Measurements from ENCODE around the gene CYTH2.
"Not testable (repeated sequence)": the region's sequence is repeated elsewhere in the genome, so short reads cannot be mapped to it uniquely, and the experiment has no call there.

Gene CYTH2

DNA sequence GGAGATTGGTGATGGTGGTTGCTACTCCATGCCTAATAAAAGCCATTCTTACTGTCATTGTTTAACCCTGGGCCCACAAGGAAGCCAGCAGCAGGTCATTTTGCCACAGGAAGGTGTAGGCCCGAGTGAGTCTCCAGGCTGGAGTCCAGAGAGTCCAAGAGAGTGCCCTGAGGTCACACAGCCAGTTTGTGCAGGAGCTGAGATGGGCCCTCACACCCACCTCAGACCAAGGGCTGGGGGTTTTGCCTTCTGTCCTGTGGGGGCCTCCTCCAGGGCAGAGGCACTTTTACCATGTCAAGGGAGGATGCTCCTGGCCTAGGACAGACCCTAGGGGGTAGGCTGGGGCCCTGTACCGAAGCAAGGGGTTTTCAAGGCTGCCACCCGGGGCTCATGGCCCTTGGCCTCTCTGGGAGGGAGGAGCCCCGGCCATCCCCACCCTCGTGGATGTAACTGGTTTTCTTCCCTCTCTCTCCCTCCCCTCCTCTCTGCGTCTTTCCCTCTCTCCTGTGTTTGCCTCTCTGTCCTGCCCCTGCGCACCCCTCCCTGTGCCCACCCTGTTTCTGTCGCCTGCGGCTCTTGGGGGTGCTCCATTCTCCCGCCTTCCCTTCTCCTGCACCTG is 8.0 kb downstream of the CYTH2 start:
- no peak for DNase-seq (ENCODE audit: low read depth in 2 of 3, low spot score in 2 of 3)

DNA sequence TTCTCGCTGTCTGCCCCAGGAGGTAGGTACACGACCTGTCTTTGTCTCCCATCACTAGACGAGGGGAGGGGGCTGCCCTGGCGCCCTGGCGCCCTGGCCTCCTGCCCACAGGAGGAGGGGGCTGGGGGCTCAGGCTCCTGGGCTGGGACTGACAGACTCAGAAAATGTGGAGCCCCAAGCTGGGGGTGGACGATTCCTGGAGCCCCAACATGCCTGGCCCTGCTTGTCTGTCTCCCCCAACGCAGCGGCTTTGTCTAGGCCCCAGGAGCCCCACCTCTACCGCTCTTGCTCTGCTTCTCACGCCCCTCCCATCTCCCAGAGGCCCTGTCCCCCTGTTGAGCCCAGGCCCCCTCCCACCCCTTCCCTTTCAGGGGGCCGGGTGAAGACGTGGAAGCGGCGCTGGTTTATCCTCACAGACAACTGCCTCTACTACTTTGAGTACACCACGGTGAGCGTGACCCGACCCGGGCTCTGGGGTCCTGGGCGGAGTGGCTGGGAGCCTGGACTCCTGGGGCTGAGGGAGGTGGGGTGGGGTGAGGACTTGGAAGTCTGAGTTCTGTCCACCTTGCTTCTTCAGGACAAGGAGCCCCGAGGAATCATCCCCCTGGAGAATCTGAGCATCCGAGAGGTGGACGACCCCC is 8.6 kb downstream of the CYTH2 start:
- no peak for DNase-seq (ENCODE audit: low read depth in 2 of 3, low spot score in 2 of 3)

DNA sequence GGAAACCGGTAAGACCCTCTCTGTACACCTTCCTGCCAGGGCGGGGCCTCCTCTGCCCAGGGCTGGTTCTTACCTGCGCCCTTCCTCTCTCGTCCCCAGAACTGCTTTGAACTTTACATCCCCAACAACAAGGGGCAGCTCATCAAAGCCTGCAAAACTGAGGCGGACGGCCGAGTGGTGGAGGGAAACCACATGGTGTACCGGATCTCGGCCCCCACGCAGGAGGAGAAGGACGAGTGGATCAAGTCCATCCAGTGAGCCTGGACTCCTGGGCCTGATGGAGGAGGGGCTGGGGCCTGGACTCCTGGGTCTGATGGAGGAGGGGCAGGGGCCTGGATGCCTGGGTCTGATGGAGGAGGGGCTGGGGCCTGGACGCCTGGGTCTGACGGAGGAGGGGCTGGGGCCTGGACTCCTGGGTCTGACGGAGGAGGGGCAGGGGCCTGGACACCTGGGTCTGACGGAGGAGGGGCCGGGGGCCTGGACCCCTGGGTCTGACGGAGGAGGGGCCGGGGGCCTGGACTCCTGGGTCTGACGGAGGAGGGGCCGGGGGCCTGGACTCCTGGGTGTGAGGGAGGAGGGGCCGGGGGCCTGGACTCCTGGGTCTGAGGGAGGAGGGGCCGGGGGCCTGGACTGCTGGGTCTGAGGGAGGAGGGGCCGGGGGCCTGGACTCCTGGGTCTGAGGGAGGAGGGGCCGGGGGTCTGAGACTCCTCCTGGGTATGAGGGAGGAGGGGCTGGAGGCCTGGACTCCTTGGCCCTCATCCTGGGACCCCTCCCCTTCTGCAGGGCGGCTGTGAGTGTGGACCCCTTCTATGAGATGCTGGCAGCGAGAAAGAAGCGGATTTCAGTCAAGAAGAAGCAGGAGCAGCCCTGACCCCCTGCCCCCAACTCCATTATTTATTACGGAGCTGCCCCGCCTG is 9.4 kb downstream of the CYTH2 start:
- no peak for DNase-seq (ENCODE audit: low read depth in 2 of 3, low spot score in 2 of 3)

DNA sequence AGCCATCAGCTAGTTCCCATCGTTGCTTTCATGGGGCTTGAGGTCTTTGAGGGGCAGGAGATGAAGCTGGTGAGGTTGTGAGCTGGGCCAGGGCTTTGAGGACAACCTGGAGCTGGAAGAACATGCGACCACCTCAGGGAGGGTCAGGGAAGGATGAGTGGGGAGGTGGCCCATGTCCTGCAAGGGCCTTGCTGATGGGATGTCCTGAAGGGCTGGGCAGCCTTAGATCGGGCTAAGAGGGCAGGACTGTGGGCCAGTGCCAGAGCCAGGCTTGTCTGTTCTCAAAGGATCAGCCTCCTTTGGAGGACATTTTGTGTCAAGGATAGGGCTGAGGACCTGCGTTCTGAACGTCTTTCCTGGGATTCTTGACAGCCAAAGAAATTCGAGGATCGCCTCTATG is 10.5 kb downstream of the CYTH2 start:
- no peak for DNase-seq (ENCODE audit: low read depth in 2 of 3, low spot score in 2 of 3)

DNA sequence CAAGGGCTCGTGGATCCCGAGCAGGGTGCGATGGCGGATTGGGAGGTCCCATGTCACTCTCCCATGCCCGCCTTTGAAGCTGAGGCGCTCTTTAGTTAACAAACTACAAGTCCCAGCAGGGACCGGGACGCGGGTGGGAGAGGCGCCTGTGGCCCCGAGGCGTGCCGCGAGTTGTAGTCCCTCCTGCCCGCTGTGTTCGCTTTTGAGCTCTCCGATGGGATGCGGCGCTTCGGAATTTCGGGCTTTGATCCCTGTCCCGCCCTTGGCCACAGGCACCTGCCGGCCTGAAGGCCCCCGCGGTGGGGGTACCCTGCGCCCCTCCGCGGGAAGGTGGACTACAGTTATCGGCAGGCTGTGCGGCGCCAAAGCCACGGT is 11.0 kb downstream of the CYTH2 start:
- DNase-seq (ENCODE audit: low read depth in 2 of 3, low spot score in 2 of 3), result no peak

DNA sequence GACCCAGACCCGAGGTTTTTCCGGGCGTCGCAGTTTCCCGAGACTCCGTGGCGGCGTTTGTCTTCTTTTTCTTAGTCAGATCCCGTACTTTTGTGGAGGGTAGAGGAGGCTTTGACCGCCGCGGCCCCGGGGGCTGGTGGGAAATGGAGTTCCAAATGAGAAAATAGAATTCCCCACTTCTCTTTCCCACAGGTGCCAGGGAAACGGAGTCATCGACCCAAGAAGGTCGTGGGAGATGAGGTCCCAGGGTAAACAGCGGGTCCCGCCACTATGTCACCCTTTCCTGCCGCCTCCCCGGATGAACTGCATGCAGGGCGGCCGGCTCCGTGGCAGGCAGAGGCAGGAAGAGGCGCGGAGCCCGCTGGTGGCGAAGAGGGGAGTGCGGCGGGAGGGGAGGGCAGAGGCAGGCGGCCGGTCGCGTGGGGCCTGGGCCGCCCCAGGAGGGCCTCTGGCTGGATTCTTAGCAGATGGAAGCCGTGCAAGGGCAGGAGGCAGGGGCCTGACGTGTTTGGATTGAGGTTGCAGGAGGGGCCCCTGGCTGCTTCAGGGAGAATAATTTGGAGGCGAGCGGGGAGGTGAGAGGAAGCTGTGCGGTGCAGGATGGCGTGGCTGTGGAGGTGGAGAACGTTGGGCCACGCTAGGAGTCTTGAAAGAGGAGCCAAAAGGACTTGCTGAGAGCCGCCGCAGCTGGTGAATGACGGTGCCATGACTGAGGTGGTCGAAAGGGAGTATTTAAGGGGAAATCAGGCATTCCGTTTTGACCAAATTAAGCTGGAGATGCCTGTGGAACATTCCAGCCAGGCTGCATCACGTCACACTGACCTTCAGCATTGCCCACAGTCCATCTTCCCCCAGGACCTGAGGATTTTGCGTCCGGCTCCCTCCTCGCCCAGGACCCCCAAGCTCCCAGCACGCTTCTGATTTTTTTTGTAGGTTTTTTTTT is 11.7 kb downstream of the CYTH2 start:
- peak in 2 of 3 experiments; percentile 27 to 34 for DNase-seq (ENCODE audit: low read depth in 2 of 3, low spot score in 2 of 3)

DNA sequence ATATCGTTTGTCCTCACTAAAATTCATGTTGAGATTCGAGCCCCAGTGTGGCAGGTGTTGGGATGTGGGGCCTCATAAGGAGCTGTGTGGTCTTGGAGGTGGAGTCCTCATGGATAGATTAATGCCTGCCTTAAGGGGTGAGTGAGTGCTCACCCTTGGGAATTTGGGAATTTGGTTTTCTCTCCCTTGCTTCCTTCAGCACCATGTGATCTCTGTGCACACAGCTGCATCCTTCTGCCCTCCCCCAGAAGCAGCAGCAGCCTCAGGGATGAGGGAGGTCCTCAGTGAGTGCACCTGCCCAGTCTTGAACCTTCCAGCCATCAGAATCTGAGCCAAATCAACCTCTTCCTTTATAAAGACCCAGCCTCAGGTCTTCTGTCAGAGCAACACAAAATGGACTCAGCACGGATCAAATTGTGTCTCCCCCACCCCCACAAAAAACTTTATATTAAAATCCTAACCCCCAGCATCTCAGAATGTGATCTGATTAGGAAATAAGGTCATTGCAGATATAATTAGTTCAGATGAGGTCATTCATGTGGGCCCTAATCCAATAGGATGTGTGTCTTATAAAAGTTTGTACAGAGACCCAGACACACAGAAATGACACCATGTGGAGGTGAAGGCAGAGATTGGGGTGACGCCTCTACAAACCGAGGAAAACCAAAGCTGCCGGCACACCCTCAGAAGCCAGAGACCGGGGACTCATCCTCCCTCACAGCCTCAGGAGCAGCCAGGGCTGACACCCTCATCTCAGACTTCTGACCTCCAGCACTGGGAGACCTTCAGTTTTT is 12.9 kb downstream of the CYTH2 start:
- no peak for DNase-seq (ENCODE audit: low read depth in 2 of 3, low spot score in 2 of 3)

DNA sequence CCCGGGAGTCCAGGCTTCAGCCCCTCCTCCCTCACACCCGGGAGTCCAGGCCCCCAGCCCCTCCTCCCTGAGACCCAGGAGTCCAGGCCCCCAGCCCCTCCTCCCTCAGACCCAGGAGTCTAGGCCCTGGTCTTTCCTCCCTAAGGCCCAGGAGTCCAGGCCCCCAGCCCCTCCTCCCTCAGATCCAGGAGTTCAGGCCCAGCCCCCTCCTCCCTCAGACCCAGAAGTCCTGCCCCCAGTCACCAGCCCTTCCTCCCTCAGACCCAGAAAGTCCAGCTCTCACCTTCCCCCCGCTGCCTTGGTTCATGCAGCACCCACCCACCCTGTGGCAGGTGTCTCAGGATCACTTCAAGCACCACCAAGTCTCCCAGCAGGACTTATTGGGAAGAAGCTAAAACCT is 14.1 kb downstream of the CYTH2 start:
- no peak for DNase-seq (ENCODE audit: low read depth in 2 of 3, low spot score in 2 of 3)

DNA sequence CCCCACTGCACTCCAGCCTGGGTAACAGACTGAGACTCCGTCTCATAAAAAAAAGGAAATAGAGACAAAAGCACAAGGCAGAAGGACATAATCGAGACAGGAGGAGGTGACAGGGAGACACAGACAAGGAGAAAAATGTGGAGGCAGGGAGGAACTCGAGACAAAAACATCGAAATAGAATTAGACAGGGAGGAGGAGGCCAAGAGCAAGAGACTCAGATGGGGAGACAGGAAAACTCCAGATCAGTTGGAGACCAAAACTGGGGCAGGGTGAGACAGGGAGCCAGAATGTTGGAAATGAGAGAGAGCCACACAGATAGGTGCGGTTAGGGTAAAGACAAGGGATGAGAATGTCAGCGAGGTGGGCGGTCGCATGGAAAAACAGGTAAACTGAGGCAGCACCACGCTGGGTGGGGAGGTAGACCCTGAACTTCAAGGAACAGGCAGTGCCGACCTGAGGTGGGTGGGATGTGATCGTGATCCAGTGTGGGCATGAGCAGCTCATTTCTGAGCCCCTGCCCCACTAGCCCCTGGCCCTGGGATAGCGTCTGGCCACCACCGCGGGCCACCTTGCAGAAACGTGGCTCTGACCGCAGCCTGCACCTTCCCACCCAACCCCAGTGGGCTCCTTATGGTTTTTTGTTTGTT is 15.2 kb downstream of the CYTH2 start:
- DNase-seq (ENCODE audit: low read depth in 2 of 3, low spot score in 2 of 3), result no peak

DNA sequence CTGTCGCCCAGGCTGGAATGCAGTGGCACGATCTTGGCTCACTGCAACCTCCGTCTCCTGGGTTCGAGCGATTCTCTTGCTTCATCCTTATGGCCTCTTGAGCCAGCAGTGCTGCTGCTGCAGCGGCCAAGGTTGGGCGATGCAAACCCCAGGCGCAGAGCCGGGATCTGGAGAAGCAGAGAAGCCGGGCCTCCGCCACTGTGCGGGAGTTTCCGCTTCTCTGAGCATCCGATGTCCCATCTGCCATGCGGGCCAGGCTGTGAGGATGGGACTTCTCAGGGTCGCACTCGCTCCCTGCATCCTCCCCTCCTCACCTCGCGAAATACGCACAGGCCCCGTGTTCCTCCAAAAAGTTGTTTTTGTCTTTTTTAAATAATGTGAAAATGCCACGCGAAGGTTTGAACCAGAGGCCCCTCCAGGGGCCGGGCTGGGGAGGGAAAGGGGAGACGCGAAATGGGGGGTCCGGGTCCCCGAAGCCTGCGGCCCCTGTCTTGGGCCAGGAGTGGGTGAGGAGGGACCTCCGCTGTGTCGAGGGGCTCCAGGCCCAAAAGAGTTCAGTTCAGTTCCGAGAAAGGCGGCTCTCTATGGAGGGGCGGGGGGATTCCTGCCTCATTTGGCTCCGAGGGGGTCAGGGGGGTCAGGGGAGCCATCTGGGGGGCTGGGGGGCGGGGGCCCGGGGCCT is 15.9 kb downstream of the CYTH2 start:
- no peak for DNase-seq (ENCODE audit: low read depth in 2 of 3, low spot score in 2 of 3)

DNA sequence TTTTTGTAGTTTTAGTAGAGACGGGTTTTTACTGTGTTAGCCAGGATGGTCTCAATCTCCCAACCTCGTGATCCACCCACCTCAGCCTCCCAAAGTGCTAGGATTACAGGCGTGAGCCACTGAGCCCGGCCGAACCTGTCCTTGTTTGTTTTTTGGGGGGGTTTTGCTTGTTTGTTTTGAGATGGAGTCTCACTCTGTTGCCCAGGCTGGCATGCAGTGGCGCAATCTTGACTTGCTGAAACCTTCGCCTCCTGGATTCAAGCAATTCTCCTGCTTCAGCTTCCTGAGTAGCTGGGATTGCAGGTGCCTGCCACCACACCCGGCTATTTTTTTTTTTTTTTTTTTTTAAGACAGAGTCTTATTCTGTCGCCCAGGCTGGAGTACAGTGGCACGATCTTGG is 17.5 kb downstream of the CYTH2 start:
- not testable (repeated sequence) for DNase-seq (ENCODE audit: low read depth in 2 of 3, low spot score in 2 of 3)

DNA sequence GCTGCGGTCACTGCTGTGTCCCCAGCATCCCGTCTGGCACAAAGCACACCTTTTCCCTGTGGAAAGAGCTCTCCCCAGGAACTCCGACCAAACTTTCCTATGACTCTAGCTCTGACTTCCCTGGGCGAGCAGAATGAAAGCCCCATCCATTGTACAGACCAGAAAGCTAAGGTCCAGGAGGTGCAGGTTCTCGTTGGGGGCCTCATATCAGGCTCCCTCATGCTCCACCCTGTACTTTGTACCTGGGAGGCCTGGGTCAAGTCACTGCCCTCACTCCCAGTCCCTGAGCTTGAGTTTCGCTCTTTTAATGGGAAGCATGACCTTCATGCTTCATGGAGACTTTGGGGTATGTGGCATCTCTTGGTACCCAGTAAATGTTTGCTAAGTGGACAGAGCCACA is 18.4 kb downstream of the CYTH2 start:
- no peak for DNase-seq (ENCODE audit: low read depth in 2 of 3, low spot score in 2 of 3)

DNA sequence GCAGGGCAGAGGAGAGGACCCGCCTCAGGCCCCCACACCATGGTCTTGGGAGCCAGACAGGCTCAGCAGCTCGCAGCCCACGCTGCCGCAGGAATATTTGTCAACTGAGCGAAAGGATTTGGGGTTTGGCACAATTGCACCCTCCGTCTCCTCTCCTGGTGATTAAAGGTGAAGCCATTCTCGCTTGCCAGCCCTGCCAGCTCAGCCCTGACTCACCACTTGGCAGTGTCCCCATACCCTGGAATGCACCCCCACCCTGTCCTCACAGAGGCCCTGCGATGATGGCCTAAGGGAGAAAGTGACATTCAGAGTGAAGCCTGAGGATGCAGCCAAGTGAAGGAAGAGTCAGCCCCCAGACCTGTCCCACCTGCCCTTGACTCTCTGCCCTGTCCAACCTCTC is 18.8 kb downstream of the CYTH2 start:
- no peak for DNase-seq (ENCODE audit: low read depth in 2 of 3, low spot score in 2 of 3)

DNA sequence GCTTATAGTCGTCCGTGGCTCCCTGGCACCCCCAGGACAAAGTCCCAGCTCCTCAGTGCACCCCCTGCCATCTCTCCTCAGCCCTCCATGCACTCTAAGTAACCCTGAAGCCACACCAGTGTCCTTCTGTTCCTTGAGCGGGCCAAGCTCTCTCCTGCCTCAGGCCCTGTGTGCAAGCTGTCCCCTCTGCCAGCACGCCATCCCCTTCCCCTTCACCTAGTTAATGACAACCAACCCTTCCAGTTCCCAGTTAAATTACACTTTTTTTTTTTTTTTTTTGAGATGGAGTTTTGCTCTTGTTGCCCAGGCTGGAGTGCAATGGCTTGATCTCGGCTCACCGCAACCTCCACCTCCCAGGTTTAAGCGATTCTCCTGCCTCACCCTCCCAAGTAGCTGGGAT is 19.3 kb downstream of the CYTH2 start:
- not testable (repeated sequence) for DNase-seq (ENCODE audit: low read depth in 2 of 3, low spot score in 2 of 3)

DNA sequence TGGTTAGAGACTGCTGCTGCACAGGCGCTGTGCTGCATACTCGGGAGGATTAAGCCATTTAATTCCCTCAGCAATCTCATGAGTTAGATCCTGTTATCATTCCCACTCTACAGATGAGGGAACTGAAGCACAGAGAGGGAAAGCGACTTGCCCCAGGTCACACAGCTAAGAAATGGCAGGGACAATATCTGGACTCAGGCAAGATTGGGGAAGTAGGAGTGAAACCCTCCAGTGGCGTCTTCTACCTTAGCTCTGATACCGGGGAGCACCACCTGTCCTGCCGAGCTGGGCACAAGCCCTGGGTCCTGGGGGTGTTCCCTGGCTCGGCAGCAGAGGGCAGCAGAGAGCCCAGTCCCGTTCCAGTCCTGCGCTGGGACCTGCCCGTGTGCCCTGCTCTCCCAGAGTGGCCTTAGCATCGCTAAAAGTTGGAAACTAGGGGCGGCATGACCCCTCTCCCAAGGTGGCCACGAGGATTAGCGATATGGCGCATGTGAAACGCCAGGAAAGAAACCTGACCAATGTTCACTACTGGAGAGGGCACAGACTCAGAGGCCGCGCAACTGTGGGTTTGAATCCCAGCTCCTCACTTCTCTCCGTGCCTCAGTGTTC is 20.5 kb downstream of the CYTH2 start:
- DNase-seq (ENCODE audit: low read depth in 2 of 3, low spot score in 2 of 3), result peak; percentile 65 to 82 (median 68)

DNA sequence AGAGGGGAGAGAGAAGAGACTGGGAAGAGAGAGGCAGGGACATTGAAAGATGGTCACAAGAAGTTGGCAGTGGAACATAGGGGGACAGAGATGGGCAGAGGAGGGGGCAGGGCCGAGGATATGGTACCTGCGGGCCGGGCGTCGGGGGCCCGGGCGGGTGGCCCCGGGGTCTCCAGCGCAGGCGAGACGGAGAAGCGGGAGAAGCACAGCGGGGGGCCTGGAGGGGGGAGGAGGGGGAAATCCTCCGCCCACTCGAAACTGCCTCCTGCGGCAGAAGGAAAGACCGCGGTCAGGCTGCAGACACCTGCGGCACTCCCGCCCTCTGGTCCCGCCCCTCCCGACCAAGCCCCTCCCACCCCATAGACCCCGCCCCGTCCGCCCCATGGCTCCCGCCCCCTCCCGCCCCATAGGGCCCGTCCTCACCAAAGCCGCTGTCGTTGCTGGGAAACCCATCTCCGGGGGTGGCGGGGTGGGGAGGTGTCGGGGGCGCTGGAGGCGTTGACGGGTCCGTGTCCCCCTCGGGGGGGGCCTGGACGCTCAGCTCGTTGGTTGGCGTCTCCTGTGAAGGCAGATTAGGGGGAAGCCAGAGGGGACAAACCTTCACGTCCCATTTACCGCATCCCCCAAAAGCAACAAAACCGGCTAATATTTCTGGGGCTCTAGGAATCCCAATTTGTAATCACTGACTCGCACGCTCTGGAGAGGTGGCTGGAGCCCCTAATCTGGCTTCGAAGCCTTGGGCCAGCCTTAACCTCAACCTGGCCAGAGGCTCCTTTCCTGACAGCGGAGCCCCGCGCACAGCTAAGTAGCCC is 22.0 kb downstream of the CYTH2 start:
- DNase-seq (ENCODE audit: low read depth in 2 of 3, low spot score in 2 of 3), result no peak

DNA sequence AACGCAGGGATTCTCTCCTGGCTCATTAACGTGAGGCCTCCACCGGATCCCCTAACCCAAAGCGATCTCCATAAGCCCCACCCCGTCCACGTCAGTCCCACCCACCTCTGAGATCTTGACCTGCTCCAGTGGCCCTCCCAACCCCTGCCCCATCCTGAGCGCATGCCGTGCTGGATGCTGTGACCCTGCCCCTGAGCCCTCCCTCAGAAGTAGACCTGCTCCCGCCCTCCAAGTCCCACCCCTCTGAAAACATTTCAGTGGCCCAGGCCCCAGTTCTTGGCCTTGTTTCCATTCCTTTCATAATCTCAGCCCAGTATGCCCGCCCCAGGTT is 22.6 kb downstream of the CYTH2 start:
- no peak for DNase-seq (ENCODE audit: low read depth in 2 of 3, low spot score in 2 of 3)
